ENCODE measurements around the gene TNC. TPM values are rescaled to one million over a fixed set of nuclear protein-coding genes. Genes with fewer than 3 reads are reported as not detected.

TNC gene
- total RNA-seq, 2 experiments from 2014 or later = 0.03 TPM; not detected in 1

- Mint-ChIP-seq H3K27me3 (no peaks in the 10 kb centered on the region), H3K4me3 (no peak overlapping the region), H3K4me1 (peaks cover 9% of the 10 kb centered on the region), H3K27ac (no peak overlapping the region), H3K9me3 (no peaks in the 10 kb centered on the region), H3K36me3 (peaks cover 2% of the 10 kb centered on the region)
- no peak for ATAC-seq (ENCODE audit: low read depth)
- DNase-seq = no peak
- POLR2A ChIA-PET = no interaction called here
These were observed 75.0 kb downstream of the TNC start for GRCh38 chr9:115042781-115043509.

GRCh38 chr9:115039516-115040120 lies 78.3 kb downstream of the TNC start:
- no peaks in the 10 kb centered on the region for H3K27me3 Mint-ChIP-seq
- POLR2A ChIA-PET = no interaction called here
- no peak for ATAC-seq (ENCODE audit: low read depth)
- no peaks in the 10 kb centered on the region for H3K9me3 Mint-ChIP-seq
- H3K4me1 Mint-ChIP-seq = peaks cover 18% of the 10 kb centered on the region
- no peak for DNase-seq
- H3K27ac Mint-ChIP-seq = no peak overlapping the region
- peaks cover 2% of the 10 kb centered on the region for H3K36me3 Mint-ChIP-seq
- H3K4me3 Mint-ChIP-seq = no peak overlapping the region

GRCh38 chr9:115038178-115038577 lies 79.8 kb downstream of the TNC start:
- Mint-ChIP-seq H3K27me3 (peaks cover 3% of the 10 kb centered on the region), H3K36me3 (peaks cover 3% of the 10 kb centered on the region), H3K9me3 (no peaks in the 10 kb centered on the region), H3K4me3 (no peak overlapping the region), H3K4me1 (peaks cover 15% of the 10 kb centered on the region), H3K27ac (no peak overlapping the region)
- DNase-seq = no peak
- ATAC-seq (ENCODE audit: low read depth) = no peak
- POLR2A ChIA-PET = no interaction called here

- Mint-ChIP-seq H3K27ac (no peak overlapping the region), H3K36me3 (peaks cover 1% of the 10 kb centered on the region), H3K4me1 (peaks cover 12% of the 10 kb centered on the region), H3K4me3 (no peak overlapping the region), H3K27me3 (peaks cover 7% of the 10 kb centered on the region), H3K9me3 (no peaks in the 10 kb centered on the region)
- ATAC-seq (ENCODE audit: low read depth) (no peak), DNase-seq (no peak)
- POLR2A ChIA-PET = no interaction called here
These were observed 81.3 kb downstream of the TNC start for GRCh38 chr9:115036691-115037090.

- Mint-ChIP-seq H3K36me3 (peaks cover 1% of the 10 kb centered on the region), H3K4me3 (no peak overlapping the region), H3K4me1 (peaks cover 12% of the 10 kb centered on the region), H3K27me3 (peaks cover 11% of the 10 kb centered on the region), H3K9me3 (no peaks in the 10 kb centered on the region), H3K27ac (peak overlapping the region; percentile 67)
- DNase-seq (no peak), ATAC-seq (ENCODE audit: low read depth) (peak; percentile 58)
- POLR2A ChIA-PET = no interaction called here
These were observed 81.9 kb downstream of the TNC start for GRCh38 chr9:115035841-115036612.

- POLR2A ChIA-PET = no interaction called here
- Mint-ChIP-seq H3K36me3 (peaks cover 1% of the 10 kb centered on the region), H3K27me3 (peaks cover 11% of the 10 kb centered on the region), H3K4me1 (peaks cover 12% of the 10 kb centered on the region), H3K27ac (no peak overlapping the region), H3K4me3 (no peak overlapping the region), H3K9me3 (no peaks in the 10 kb centered on the region)
- no peak for ATAC-seq (ENCODE audit: low read depth)
- DNase-seq = no peak
These were observed 83.2 kb downstream of the TNC start for GRCh38 chr9:115034801-115035200.

GRCh38 chr9:115033800-115034199 lies 84.2 kb downstream of the TNC start:
- Mint-ChIP-seq H3K9me3 (no peaks in the 10 kb centered on the region), H3K4me3 (no peak overlapping the region), H3K4me1 (peaks cover 11% of the 10 kb centered on the region), H3K27ac (no peak overlapping the region), H3K36me3 (peaks cover 1% of the 10 kb centered on the region), H3K27me3 (peaks cover 11% of the 10 kb centered on the region)
- ATAC-seq (ENCODE audit: low read depth) = no peak
- POLR2A ChIA-PET = no interaction called here
- no peak for DNase-seq

GRCh38 chr9:115032296-115032695 lies 85.7 kb downstream of the TNC start:
- POLR2A ChIA-PET = no interaction called here
- Mint-ChIP-seq H3K27me3 (peaks cover 11% of the 10 kb centered on the region), H3K4me1 (peaks cover 14% of the 10 kb centered on the region), H3K27ac (no peak overlapping the region), H3K36me3 (peaks cover 1% of the 10 kb centered on the region), H3K4me3 (no peak overlapping the region), H3K9me3 (no peaks in the 10 kb centered on the region)
- no peak for ATAC-seq (ENCODE audit: low read depth)
- no peak for DNase-seq

- no peak overlapping the region for H3K27ac Mint-ChIP-seq
- H3K36me3 Mint-ChIP-seq = peaks cover 1% of the 10 kb centered on the region
- DNase-seq (no peak), ATAC-seq (ENCODE audit: low read depth) (no peak)
- H3K4me1 Mint-ChIP-seq = peaks cover 5% of the 10 kb centered on the region
- H3K27me3 Mint-ChIP-seq = peaks cover 17% of the 10 kb centered on the region
- POLR2A ChIA-PET = no interaction called here
- H3K4me3 Mint-ChIP-seq = no peak overlapping the region
- no peaks in the 10 kb centered on the region for H3K9me3 Mint-ChIP-seq
These were observed 88.0 kb downstream of the TNC start for GRCh38 chr9:115030006-115030405.

- Mint-ChIP-seq H3K9me3 (no peaks in the 10 kb centered on the region), H3K4me3 (no peak overlapping the region), H3K36me3 (peaks cover 3% of the 10 kb centered on the region), H3K27me3 (peaks cover 6% of the 10 kb centered on the region), H3K27ac (no peak overlapping the region), H3K4me1 (peaks cover 9% of the 10 kb centered on the region)
- POLR2A ChIA-PET = no interaction called here
- ATAC-seq (ENCODE audit: low read depth) (no peak), DNase-seq (no peak)
These were observed 92.2 kb downstream of the TNC start for GRCh38 chr9:115025721-115026120.

GRCh38 chr9:115024925-115025535 lies 92.9 kb downstream of the TNC start:
- DNase-seq (no peak), ATAC-seq (ENCODE audit: low read depth) (no peak)
- Mint-ChIP-seq H3K27me3 (peaks cover 6% of the 10 kb centered on the region), H3K9me3 (no peaks in the 10 kb centered on the region), H3K4me1 (peaks cover 9% of the 10 kb centered on the region), H3K4me3 (no peak overlapping the region), H3K27ac (no peak overlapping the region), H3K36me3 (peaks cover 3% of the 10 kb centered on the region)
- POLR2A ChIA-PET = no interaction called here

GRCh38 chr9:115022760-115023434 lies 95.1 kb downstream of the TNC start:
- ATAC-seq (ENCODE audit: low read depth) = no peak
- no peaks in the 10 kb centered on the region for H3K9me3 Mint-ChIP-seq
- no peak overlapping the region for H3K27ac Mint-ChIP-seq
- H3K4me1 Mint-ChIP-seq = peaks cover 12% of the 10 kb centered on the region
- no peak for DNase-seq
- H3K36me3 Mint-ChIP-seq = peaks cover 3% of the 10 kb centered on the region
- no peak overlapping the region for H3K4me3 Mint-ChIP-seq
- H3K27me3 Mint-ChIP-seq = peaks cover 6% of the 10 kb centered on the region
- POLR2A ChIA-PET = no interaction called here
